IMR-90 (cell line): ENCODE data around the gene ZFAND6. TPM values are rescaled to one million over a fixed set of nuclear protein-coding genes. Genes with fewer than 3 reads are reported as not detected.

Experiments used
- ATAC-seq: fragments of 200-7000 bp; cut with Tn5 transposase; 2 replicates; pipeline ENCODE4 v1.9.1; 2020; ENCODE audit warnings: low read depth, mild to moderate bottlenecking, moderate library complexity
- BruUV-seq: library from RNA; stranded (reverse); fragments of 400-500 nt; replicated peaks from 2 replicates; lab custom pipeline; 2021; lab: Mats Ljungman, UMichigan
- CTCF ChIA-PET: fragments of 300-600 bp; formaldehyde crosslinking; extraction: SDS; loops from one replicate; lab custom pipeline; 2021; ENCODE audit warnings: antibody characterized with exemption; lab: Yijun Ruan, JAX
- POLR2A ChIA-PET: fragments of 300-600 bp; sonication (Branson Sonifier 250); formaldehyde crosslinking; loops from one replicate; lab custom pipeline; 2022; ENCODE audit warnings: antibody characterized with exemption; ENCODE audit not compliant: unreplicated experiment; lab: Charles Lee
- DNase-seq: peaks from one replicate; pipeline ENCODE4 v3.0.0; 2013
- H2AFZ ChIP-seq: replicated peaks from 2 replicates; pipeline ENCODE3; 2013; ENCODE audit warnings: low read length, mild to moderate bottlenecking; ENCODE audit not compliant: poor library complexity
- H2AK5ac ChIP-seq: 2 replicates; pipeline ENCODE4 v1.6.1; 2013; ENCODE audit warnings: low read depth, low read length, inconsistent platforms
- H2AK9ac ChIP-seq: replicated peaks from 2 replicates; pipeline ENCODE3; 2013; ENCODE audit warnings: mild to moderate bottlenecking, low read depth, low read length, moderate library complexity; ENCODE audit not compliant: poor library complexity
- H2BK120ac ChIP-seq: 2 replicates; pipeline ENCODE4 v1.6.1; 2013; ENCODE audit warnings: low read depth, low read length, inconsistent platforms
- H2BK15ac ChIP-seq: 3 replicates; pipeline ENCODE4 v1.6.1; 2013; ENCODE audit warnings: low read depth, low read length, inconsistent platforms
- H2BK20ac ChIP-seq: 2 replicates; pipeline ENCODE4 v1.6.1; 2013; ENCODE audit warnings: low read depth, mild to moderate bottlenecking, inconsistent platforms, low read length, moderate library complexity
- H2BK5ac ChIP-seq: 2 replicates; pipeline ENCODE4 v1.6.1; 2013; ENCODE audit warnings: mild to moderate bottlenecking, low read depth, low read length, inconsistent platforms; ENCODE audit not compliant: poor library complexity, severe bottlenecking
- H3K14ac ChIP-seq: replicated peaks from 2 replicates; pipeline ENCODE4 v1.6.1; 2013; ENCODE audit warnings: low read depth, low read length, inconsistent platforms
- H3K18ac ChIP-seq: 2 replicates; pipeline ENCODE4 v1.6.1; 2013; ENCODE audit warnings: low read depth, low read length, control low read depth
- H3K23ac ChIP-seq: 2 replicates; pipeline ENCODE4 v1.6.1; 2013; ENCODE audit warnings: low read depth, low read length, inconsistent platforms
- H3K27ac ChIP-seq: 2 replicates; pipeline ENCODE4 v1.5.1; 2013; ENCODE audit warnings: mild to moderate bottlenecking, control low read depth, low read length; ENCODE audit not compliant: insufficient read depth
- H3K27me3 ChIP-seq: 2 replicates; pipeline ENCODE4 v1.6.1; 2013; ENCODE audit warnings: low read length; ENCODE audit not compliant: control insufficient read depth, insufficient read depth
- H3K36me3 ChIP-seq: 2 replicates; pipeline ENCODE4 v1.6.1; 2013; ENCODE audit warnings: low read length, mixed read lengths; ENCODE audit not compliant: control insufficient read depth, insufficient read depth
- H3K4ac ChIP-seq: 2 replicates; pipeline ENCODE4 v1.6.1; 2013; ENCODE audit warnings: low read depth, low read length, inconsistent platforms
- H3K4me1 ChIP-seq: 2 replicates; pipeline ENCODE4 v1.6.1; 2013; ENCODE audit warnings: low read length, mixed read lengths; ENCODE audit not compliant: control insufficient read depth, insufficient read depth
- H3K4me2 ChIP-seq: 2 replicates; pipeline ENCODE4 v1.6.1; 2013; ENCODE audit warnings: low read depth, mild to moderate bottlenecking, control low read depth, low read length, moderate library complexity
- H3K4me3 ChIP-seq: 2 replicates; pipeline ENCODE4 v1.5.1; 2013; ENCODE audit warnings: low read depth, mild to moderate bottlenecking, control low read depth, low read length, moderate library complexity; ENCODE audit not compliant: insufficient read depth
- H3K56ac ChIP-seq: 2 replicates; pipeline ENCODE4 v1.6.1; 2013; ENCODE audit warnings: low read length, inconsistent platforms; ENCODE audit not compliant: insufficient read depth; ENCODE audit errors: extremely low read depth
- H3K79me1 ChIP-seq, 2 experiments: 2 replicates each; pipeline ENCODE4 v1.6.1; 2013; ENCODE audit warnings: low read length in 2 of 2, inconsistent platforms in 1 of 2, low read depth in 1 of 2
- H3K9ac ChIP-seq: 2 replicates; pipeline ENCODE4 v1.6.1; 2013; ENCODE audit warnings: low read depth, low read length, control low read depth
- H3K9me1 ChIP-seq: 2 replicates; pipeline ENCODE4 v1.6.1; 2013; ENCODE audit warnings: low read length, inconsistent platforms; ENCODE audit not compliant: insufficient read depth
- H3K9me3 ChIP-seq: 2 replicates; pipeline ENCODE4 v1.6.1; 2013; ENCODE audit warnings: low read length; ENCODE audit not compliant: control insufficient read depth, insufficient read depth
- H4K20me1 ChIP-seq: 2 replicates; pipeline ENCODE4 v1.6.1; 2013; ENCODE audit warnings: low read length, inconsistent platforms; ENCODE audit not compliant: insufficient read depth
- H4K5ac ChIP-seq: 2 replicates; pipeline ENCODE4 v1.6.1; 2013; ENCODE audit warnings: mild to moderate bottlenecking, low read depth, low read length, control low read depth
- H4K8ac ChIP-seq, 2 experiments: 2 replicates each; pipeline ENCODE4 v1.6.1; 2013; ENCODE audit warnings: low read depth in 2 of 2, low read length in 2 of 2, control low read depth in 1 of 2, inconsistent platforms in 1 of 2
- H4K91ac ChIP-seq: 2 replicates; pipeline ENCODE4 v1.6.1; 2013; ENCODE audit warnings: low read depth, low read length, inconsistent platforms; ENCODE audit not compliant: insufficient read depth
- BHLHE40 ChIP-seq: fragments of 150-350 bp; IDR thresholded peaks from 2 replicates; pipeline ENCODE4 v1.6.1; 2016; ENCODE audit warnings: mild to moderate bottlenecking, low read depth, low read length
- CEBPB ChIP-seq: IDR thresholded peaks from 2 replicates; pipeline ENCODE4 v1.6.1; 2012; ENCODE audit warnings: low read depth, low read length, improper control_type of control experiment
- CTCF ChIP-seq: conservative IDR thresholded peaks from 2 replicates; pipeline ENCODE4 v1.5.1; 2012; ENCODE audit warnings: mild to moderate bottlenecking, low read depth, low read length, improper control_type of control experiment
- FOS ChIP-seq: fragments of 150-350 bp; IDR thresholded peaks from 2 replicates; pipeline ENCODE4 v1.6.1; 2016; ENCODE audit warnings: low read depth, low read length
- MAFK ChIP-seq: IDR thresholded peaks from 2 replicates; pipeline ENCODE4 v1.6.1; 2012; ENCODE audit warnings: low read depth, low read length, improper control_type of control experiment
- NFE2L2 ChIP-seq: fragments of 150-350 bp; IDR thresholded peaks from 2 replicates; pipeline ENCODE4 v1.6.1; 2016; ENCODE audit warnings: low read depth, mild to moderate bottlenecking, low read length
- POLR2A ChIP-seq: IDR thresholded peaks from 2 replicates; pipeline ENCODE4 v1.6.1; 2012; ENCODE audit warnings: mild to moderate bottlenecking, low read depth, low read length
- RAD21 ChIP-seq: IDR thresholded peaks from 2 replicates; pipeline ENCODE4 v1.6.1; 2012; ENCODE audit warnings: low read length, improper control_type of control experiment
- RCOR1 ChIP-seq: IDR thresholded peaks from 2 replicates; pipeline ENCODE4 v1.6.1; 2012; ENCODE audit warnings: mild to moderate bottlenecking, low read length, improper control_type of control experiment; ENCODE audit not compliant: insufficient replicate concordance
- RFX5 ChIP-seq: IDR thresholded peaks from 2 replicates; pipeline ENCODE4 v1.8.0; 2012; ENCODE audit warnings: low read depth, mild to moderate bottlenecking, low read length, moderate library complexity
- SMC3 ChIP-seq: fragments of 150-350 bp; IDR thresholded peaks from 2 replicates; pipeline ENCODE4 v1.6.1; 2016; ENCODE audit warnings: low read depth, mild to moderate bottlenecking, antibody characterized with exemption, low read length, moderate library complexity
- USF2 ChIP-seq: fragments of 150-350 bp; IDR thresholded peaks from 2 replicates; pipeline ENCODE4 v1.6.1; 2017; ENCODE audit warnings: mild to moderate bottlenecking, antibody characterized with exemption, low read length, low read depth
- WGBS, 2 experiments: methylation state at CpG; one replicate each; pipeline versions ENCODE4 v1.1.5 to v1.1.7; 2013; ENCODE audit warnings: missing lambda C conversion rate in 2 of 2; ENCODE audit not compliant: insufficient read length in 1 of 2; ENCODE audit errors: extremely low coverage in 2 of 2; 5-methylcytosine and 5-hydroxymethylcytosine counted together
- dilution Hi-C: fragments of 300-500 bp; cut with HindIII; formaldehyde crosslinking; loops from one replicate; pipeline ENCODE4 v1.14.3; 2018; ENCODE audit warnings: low sequenced_read_pairs; ENCODE audit not compliant: unreplicated experiment
- in situ Hi-C: fragments of 300-500 bp; cut with MboI; formaldehyde crosslinking; loops from 3 replicates; pipeline ENCODE4 v1.14.3; 2019; ENCODE audit warnings: low sequenced_read_pairs, inconsistent platforms, mixed read lengths
- intact Hi-C: fragments of 100-400 bp; cut with micrococcal nuclease; formaldehyde crosslinking; loops from 2 replicates; pipeline ENCODE4 v1.10.0; 2022
- polyA plus RNA-seq, 3 experiments: library from polyadenylated mRNA; depleted of rRNA; stranded (reverse); fragments of >200 nt; gene quantifications; 2 replicates each; pipeline ENCODE4 v1.2.3, GENCODE V29; 2012; ENCODE audit warnings: low replicate concordance in 1 of 3
- total RNA-seq: library from RNA; depleted of rRNA; stranded (reverse); fragments of >200 nt; gene quantifications from 2 replicates; pipeline ENCODE4 v1.2.3, GENCODE V29; 2012

ZFAND6 gene
- total and polyA plus RNA-seq, 2 of the 4 experiments (the other 2 are of a cell fraction), result 77.5 to 96.4 TPM

- Histone ChIP-seq H2BK15ac (no peak overlapping the region), H3K23ac (no peak overlapping the region), H3K4me2 (no peak overlapping the region; the same call in 1 of the 2 replicates), H3K27me3 (no peaks in the 10 kb centered on the region), H2BK20ac (no peak overlapping the region), H3K4ac (no peak overlapping the region), H3K14ac (no peak overlapping the region), H3K56ac (no peak overlapping the region), H4K5ac (no peak overlapping the region), H2AK5ac (no peak overlapping the region), H4K8ac (no peak overlapping the region), H3K27ac (no peak overlapping the region), H3K18ac (no peak overlapping the region), H3K4me1 (peaks cover 4% of the 10 kb centered on the region; the same call in 1 of the 2 replicates), H2AK9ac (no peak overlapping the region), H3K9me1 (0 out of 2 replicates have a peak, but pooled peaks cover 2% of the 10 kb centered on the region), H2BK5ac (no peak overlapping the region), H3K36me3 (no peaks in the 10 kb centered on the region), H2AFZ (no peak overlapping the region), H3K9me3 (no peaks in the 10 kb centered on the region), H3K9ac (no peak overlapping the region), H4K91ac (no peak overlapping the region), H3K79me1 (peaks cover 17 to 70% of the 10 kb centered on the region in 2 experiments), H3K4me3 (no peak overlapping the region), H4K20me1 (peaks cover 23% of the 10 kb centered on the region; the same call in 1 of the 2 replicates), H2BK120ac (no peak overlapping the region)
- no peak for ATAC-seq
- POLR2A ChIA-PET, result no interaction called here
- dilution Hi-C loops, result no loop called here
- no TSS peak for BruUV-seq
- intact Hi-C loops, result loop anchor here (1.0 kb wide), 1 partner anchor 23 kb away; no protein-coding TSS in a partner anchor
- in situ Hi-C loops, result no loop called here
- whole genome bisulfite sequencing, 2 experiments, result no CpG with 5 or more reads among the region's 4 CpGs
- no peak for TF ChIP-seq USF2
- TF ChIP-seq NFE2L2, result no peak
- TF ChIP-seq RCOR1, result no peak
- TF ChIP-seq CTCF, result no peak
- no peak for TF ChIP-seq FOS
- TF ChIP-seq SMC3, result no peak
- no peak for TF ChIP-seq POLR2A
- no peak for TF ChIP-seq CEBPB
- TF ChIP-seq MAFK, result no peak
- no peak for TF ChIP-seq RFX5
- TF ChIP-seq RAD21, result no peak
- no peak for TF ChIP-seq BHLHE40
- no peak for DNase-seq
- CTCF ChIA-PET, result interaction anchor here (0.5 to 1.0 kb wide), 3 partner anchors 13 to 21 kb away, joined by 3 to 8 read pairs (median 3); no protein-coding TSS in a partner anchor
Measured at GRCh38 chr15:80114114-80114513, 54.6 kb downstream of the ZFAND6 start.
